GM19239 (cell line): ENCODE data around the gene SAG.
"Not testable (repeated sequence)": the region's sequence is repeated elsewhere in the genome, so short reads cannot be mapped to it uniquely, and the experiment has no call there.

ENCODE experiments used
- DNase-seq: peaks from one replicate; pipeline ENCODE4 v3.0.0; 2011; ENCODE audit warnings: low spot score; ENCODE audit not compliant: insufficient read length
- FAIRE-seq: peaks from 2 replicates; lab custom pipeline; 2011; peaks lifted over from hg19 to GRCh38; lab: Jason Lieb, UNC

The SAG gene

DNA sequence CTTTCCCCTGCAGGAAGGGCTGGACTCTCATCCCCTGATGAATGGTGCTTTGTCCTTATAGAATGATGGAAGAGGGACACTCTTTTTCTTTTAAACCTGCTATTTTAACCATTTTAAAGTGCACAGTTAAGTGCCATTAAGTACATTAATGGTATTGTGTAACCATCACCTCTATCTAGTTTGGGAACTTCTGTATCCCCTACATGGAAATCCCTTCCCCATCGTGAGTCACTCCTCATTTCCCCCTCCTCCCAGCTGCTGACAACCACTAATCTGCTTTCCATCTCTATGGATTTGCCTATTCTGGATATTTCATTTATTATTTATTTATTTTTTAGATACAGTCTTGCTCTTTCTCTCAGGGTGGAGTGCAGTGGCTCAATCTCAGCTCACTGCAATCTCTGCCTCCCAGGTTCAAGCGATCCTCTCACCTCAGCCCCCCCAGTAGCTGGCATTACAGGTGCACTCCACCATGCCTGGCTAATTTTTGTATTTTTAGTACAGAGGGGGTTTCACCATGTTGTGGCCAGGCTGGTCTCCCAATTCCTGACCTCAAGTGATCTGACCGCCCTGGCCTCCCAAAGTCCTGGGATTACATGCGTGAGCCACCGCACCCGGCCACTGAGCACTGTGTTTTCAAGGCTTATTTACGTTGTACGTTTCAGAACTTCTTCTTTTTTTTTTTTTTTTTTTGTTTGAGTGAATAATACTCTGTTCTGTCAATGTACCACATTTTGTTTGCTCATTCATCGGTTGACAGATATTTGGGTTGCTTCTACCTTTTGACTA lies 62.5 kb downstream of the SAG start:
- DNase-seq (no peak), FAIRE-seq (no peak)

DNA sequence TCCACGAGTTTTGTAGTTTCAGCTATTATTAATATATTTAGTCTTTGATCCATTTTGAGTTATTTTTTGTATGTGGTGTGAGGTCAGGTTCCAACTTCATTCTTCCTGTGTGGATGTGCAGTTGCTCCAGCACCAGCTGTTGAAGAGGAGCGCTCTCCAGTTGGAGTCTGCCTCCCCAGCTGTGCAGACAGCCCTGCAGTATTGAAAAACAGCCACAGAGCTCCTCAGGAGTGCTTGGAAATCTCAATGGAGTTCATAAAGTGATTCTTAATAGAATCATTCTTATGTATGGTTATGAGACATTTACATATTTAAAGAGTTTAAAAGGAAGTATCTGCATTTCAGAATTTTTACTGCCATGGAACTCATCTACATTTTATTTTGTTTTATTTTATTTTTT lies 64.0 kb downstream of the SAG start:
- FAIRE-seq = no peak
- no peak for DNase-seq

DNA sequence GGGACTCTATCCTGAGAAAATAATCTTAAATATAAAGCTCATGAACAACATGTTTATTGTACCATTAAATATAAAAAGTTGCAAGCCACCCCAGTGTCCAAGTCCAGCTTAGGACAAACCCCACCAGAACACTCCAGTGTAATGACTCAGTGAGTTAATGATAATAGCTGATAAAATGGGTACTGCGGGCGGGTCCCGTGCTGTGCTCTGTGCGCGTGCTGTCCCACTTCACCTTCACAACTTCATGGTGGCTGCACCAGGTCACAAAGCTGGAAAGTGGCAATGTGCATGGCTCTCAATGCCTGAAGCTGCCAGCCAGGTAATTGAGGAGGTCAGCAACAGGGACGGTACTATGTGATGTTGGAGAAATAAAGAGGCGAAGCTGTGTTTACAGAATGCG lies 65.2 kb downstream of the SAG start:
- FAIRE-seq (no peak), DNase-seq (no peak)

DNA sequence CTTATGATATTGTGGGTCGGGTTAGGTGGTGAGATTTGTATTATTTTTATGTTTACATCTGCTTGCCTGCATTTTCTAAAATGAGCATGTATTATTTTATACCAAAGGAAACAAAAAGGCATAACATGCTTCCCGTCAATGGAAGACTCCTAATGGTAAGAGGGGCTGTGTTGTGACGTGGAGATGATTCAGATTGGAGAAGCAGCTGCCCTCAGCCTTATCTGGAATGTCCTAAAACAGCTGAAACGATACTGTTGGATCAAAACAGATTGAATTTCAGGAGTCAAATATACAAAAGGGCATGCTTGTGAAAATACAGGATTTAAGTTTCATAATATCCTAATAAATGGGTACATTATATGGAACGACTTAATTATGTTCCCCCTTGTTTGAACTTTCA lies 65.7 kb downstream of the SAG start:
- FAIRE-seq (no peak), DNase-seq (no peak)

DNA sequence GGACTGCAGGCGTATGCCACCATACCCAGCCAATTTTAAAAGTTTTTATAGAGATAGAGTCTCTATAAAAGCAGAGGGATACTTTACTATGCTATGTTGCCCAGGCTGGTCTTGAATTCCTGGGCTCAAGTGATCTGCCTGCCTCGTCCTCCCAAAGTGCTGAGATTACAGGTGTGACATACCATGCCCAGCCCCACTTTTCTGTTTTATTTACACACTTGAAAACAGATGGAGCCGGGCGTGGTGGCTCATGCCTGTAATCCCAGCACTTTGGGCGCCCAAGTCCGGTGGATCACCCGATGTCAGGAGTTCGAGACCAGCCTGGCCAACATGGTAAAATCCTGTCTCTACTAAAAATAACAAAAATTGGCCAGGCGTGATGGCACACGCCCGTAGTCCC lies 67.2 kb downstream of the SAG start:
- FAIRE-seq = not testable (repeated sequence)

DNA sequence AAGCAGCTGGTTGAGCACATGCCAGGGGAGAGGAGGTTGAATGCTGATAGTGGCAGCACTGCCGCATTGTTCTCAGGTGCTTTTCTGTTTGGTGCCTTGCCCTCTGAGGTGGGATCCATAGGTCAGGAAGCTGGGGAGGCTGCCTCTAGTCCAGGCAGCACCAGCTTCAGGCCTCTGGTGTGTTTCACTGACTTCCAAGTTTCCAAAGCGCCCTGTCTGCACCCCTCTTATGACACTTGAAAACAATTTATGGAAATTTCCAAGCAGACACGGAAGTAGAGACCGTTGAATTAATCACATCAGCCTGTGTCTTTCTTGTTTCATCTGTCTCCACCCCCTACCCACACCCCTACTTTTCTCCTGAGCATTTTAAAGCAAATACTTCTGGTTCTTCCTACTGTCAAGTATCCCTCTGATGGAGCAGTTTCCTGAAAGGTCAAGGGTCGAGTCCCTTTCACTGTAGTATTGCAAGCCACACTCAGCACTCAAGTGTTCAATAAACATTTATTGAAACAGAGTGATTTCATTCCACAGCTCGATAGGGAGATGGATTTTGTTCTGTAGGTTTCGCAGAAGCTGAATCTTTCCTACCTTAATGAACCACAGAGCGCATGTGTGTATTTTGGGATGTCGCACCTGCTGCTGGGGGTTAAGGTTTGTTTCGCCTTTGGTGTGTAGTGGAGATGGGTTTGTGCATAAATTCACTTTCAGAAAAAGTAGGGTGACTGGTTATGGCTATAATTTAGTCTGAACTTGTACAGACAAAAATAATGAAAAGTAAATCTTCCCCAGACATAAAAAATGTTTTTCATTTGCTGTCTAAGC lies 68.1 kb downstream of the SAG start:
- peak; percentile 86 for FAIRE-seq
- DNase-seq = no peak

More for the DNA sequence above, 67.2 kb downstream of the SAG start:
- not testable (repeated sequence) for DNase-seq

DNA sequence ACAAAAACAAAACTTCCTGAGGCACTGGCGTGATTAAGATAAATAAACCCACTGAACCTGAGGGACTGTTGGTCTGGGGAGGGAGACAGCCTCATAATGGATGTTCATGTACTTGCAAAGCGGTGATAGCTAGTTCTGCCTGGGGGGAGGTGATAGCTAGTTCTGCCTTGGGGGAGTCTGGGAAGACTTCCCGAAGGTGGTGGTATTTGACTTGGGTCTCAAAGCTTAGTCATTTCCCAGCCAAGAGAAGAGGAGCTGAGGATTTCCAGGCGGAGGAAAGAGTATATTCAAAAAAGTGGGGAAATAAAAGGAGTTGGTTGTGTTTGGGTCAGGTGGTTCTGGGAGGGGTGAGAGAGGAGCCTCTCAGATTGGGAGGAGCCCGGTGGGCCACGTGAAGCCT lies 71.4 kb downstream of the SAG start:
- FAIRE-seq (peak; percentile 86), DNase-seq (no peak)

DNA sequence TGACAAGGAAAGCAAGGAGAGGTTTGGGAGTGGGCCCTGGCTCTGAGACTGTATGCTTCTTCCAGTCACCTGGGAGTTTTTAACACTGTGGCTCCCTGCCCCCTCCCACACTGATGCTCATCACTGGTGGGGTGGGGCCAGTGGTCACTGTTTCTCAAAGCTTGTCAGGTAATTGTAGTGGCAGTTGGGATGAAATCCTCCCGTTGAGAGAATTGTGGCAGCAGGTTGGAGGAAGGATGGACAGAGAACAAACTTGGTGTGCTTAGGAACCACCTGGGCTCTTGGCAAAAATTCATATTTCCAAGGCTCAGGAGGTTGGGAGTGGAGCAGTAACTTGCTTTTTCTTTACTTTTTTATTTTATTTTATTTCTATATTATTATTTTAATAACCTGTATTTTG lies 71.8 kb downstream of the SAG start:
- FAIRE-seq = peak; percentile 58
- no peak for DNase-seq

DNA sequence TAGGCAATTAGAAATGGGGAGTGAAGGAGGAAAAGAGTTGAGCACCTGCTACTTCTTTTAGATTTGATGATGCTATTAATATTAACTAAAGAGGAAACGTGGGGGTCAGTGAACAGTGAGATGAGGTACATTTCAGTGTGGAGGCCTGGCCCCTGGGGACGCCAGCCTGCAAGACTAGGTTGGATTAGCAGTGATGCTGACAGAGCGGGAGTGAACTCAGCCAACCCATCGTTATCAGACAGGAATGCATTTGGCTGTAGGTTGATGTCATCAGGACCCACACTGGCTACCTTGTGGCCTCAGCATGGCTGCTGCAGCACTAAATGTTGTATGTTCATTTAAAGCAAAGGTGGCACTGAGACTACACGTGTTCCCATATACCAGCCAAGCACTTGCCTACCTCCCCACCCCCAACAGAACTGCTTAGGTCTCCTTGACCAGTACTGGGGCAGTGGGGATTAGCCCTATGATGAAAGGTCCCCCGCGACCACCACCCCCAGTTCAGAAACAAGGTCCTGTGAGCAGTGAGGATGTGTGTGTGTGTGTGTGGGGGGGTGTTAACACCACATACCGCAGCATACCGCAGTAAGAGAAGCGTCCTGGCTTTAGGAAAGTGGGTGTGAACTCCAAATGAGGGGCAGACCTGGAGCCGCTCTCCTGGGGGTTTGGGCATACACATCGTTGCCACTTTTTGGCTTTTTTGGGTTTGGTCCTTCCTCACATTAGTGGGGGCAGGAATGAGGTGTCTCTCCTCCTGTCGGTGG lies 72.7 kb downstream of the SAG start:
- FAIRE-seq (peak; percentile 92), DNase-seq (no peak)

DNA sequence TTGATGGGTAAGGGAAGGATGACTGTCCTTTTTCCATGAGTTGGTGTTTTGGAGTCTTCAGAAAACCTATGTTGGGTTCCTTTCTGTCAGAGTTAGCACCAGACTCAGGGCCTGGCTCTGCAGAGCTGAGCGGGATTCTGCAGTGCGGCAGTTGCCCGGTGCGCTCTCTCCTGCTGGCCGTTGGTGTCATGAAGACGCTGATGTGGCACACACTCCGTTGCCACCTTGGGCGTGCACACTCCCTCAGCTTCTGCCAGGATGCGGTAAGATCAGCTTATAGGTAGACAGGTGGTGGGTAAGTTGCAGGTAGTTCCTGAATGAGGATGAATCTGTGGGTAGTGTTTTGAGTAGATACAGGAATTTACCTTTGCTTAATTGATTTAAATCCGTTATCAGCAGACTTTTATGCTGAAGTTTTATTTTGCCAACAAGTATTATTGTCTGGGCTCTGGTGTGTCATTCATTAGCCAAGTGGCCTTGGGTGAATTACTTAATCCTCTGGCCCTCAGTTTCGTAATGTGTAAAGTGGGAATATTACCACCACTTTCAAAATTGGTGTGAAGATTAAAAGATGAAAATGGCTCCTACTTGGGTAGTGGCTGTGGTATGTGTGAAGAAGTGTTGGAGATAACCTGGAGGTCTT lies 73.5 kb downstream of the SAG start:
- no peak for DNase-seq
- peak; percentile 91 for FAIRE-seq

DNA sequence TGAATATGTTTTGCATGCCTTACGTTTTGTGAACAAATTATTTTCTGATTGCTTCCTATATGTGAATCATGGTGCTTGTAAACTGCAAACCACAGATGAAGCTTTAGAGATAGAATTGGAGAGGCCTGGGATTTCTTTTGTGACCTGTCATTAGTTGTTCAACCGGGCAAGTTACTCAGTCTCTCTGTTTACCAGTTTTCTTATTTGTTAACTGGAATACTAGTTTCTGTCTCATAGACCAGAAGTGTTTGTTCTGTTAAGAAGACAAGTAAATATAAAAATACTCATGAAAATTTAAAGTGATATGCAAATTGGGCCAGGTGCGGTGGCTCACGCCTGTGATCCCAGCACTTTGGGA lies 74.0 kb downstream of the SAG start:
- FAIRE-seq = no peak
- DNase-seq = no peak

DNA sequence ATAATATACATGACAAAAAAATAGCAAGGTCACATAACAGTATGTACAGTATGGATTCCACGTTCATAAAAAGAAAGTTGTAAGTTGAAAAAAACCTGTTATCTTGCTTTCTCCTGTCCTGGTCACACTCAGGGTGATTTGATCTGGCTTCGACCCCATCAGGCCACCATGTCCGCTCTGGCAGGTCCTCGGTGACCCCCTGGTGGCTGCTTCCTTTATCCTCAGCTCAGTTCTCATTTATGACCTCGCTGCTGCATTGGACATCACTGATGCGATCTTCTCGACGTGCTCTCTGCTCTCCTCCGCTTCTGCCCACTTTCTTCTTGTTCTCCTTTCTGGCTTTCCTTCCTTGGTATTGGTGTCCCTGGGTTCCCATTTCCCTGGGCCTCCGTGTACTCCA lies 76.4 kb downstream of the SAG start:
- FAIRE-seq (peak; percentile 35), DNase-seq (no peak)

DNA sequence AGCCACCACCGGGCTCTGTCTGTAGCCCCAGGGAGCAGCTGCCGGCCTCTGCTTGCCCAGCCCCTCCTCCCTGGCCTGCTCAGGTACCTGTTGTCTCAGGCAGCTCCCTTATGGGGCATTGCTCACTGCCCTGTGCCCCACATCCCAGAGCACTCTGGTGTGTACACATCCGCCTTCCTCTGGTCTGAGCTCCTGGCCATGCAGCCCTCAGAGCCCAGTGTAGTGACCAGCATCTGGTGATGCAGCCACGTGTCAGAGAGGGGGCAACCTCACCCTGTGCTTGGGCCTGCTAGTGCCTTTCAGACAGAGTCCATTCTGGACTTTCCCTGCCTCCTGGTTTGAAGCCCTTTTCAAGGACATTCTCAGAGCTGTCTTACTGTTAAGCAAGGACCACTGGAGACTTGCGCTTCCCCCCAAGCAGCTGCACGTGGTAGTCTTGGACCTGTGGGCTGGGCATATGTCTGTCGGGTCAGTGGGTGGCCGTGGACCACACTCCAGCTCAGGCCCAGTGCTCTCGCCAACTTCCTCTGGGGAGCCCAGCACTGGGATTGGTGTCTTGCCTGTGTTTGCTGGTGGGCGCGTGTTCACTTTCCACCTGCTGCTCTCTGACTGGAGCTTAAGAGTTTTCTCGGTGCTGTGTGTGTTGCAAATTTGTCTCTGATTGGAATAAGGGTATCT lies 77.3 kb downstream of the SAG start:
- DNase-seq (no peak), FAIRE-seq (no peak)

DNA sequence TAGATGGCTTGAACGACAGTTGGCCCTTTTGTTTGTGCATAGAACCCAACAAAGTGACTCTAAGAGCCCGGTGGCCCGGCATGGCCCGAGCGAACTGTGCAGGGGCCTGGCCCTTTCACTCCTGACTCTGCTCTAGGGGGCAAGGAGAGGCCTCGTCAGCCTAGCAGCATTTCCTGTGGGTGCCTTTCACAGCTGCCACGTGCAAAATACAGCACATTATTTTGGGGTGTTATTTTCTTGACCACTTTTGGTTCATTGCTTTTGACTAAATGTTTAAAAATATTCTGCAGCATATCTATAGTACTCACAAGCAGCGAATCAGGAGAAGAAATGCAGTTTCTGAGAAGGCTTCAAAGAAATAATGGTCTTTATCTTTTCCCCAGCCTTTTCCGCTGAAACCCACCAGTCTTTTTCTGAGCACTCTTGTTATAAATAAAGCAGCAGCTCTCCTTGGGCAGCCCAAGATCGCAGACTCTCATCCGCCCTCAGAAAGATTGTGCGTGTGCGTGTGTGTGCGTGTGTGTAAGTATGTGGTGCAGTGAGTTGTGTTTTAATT lies 78.0 kb downstream of the SAG start:
- DNase-seq = peak; percentile 39
- FAIRE-seq = peak; percentile 97

DNA sequence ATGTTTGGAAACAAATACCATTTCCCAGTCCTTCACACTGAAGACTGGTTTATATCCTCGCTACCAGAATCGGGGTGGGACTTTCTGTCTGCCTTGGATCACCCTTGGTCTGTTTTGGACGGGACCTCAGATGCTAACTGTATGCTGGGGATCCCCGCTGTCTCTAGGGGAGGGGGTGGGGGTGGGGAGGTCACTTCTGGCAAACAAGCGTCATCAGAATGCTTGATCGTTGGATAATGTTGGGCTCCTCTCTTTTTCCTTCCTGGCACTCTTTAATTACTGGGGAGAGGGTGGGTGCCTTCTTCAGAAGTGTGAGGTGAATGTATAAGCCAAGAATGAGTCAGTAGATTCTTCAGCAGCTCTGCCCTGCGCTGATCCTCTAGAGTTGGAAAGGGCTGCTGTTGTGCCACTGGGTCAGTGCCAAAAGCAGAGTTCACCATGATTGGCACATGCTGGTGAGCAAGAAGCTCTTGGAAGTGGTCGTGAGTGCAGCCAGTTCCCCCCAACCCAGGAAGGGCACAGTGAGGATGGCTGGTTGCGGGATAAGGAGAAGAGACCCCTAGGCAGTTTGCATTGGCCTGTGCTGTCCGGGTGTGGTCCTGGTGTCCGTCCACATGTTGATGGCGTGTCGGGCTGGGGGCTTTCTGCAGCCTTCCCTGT lies 78.9 kb downstream of the SAG start:
- DNase-seq = no peak
- no peak for FAIRE-seq

DNA sequence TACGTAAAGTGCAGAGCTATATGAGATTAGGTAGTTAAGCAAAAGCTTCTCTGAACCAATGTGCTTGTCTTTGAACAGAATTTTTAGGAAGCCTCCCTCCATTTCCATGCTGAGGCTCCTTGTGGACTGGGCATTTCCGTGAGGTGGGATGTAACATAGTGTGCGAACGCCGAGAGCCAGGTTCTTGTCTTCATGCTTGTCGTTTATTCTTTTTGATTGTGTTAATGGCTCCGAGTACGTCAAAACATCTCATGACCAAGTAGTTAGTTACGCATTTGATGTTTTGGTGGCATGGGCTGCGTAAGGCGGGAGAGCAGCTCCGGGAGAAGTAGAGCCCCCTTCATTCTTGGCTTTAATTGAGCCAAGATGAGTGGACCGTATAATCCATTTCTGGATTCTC lies 79.6 kb downstream of the SAG start:
- DNase-seq (no peak), FAIRE-seq (no peak)

DNA sequence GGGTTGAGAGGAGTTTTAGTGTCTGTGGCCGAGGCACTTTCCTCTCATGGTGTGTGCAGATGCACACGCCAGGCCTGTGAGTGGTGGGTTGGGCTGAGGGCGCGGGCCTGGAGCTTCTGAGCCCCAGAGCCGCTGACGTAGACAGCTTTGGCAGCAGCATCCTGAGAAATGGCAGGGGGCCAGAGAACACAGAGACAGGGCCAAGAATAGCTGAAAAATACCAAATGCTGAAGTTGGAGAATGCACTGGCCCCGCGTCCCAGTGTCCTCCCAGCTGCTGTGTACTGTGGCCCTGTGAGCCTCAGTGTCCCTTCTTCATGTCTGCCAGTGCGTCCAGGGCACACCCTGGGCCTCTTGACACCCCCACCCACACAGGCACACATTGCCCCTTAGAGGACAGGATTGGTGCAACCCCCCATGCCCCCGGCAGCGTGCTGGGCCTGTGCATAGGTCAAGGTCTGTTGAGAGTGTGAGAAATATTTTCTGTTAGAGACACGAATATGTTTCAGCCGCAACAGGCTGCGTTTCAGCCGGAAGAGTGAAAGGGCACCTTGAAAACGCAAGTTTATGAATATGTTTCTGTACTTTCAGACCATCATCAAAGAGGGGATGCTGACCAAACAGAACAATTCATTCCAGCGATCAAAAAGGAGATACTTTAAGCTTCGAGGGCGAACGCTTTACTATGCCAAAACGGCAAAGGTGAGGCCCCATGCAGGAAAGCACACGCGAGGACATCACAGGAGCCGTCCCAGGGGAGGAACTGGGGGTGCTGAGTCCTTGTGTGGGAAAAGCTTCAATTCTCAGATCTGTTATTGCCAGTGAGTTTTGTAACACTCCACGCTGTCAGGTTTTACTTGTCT lies 80.3 kb downstream of the SAG start:
- DNase-seq (no peak), FAIRE-seq (no peak)

DNA sequence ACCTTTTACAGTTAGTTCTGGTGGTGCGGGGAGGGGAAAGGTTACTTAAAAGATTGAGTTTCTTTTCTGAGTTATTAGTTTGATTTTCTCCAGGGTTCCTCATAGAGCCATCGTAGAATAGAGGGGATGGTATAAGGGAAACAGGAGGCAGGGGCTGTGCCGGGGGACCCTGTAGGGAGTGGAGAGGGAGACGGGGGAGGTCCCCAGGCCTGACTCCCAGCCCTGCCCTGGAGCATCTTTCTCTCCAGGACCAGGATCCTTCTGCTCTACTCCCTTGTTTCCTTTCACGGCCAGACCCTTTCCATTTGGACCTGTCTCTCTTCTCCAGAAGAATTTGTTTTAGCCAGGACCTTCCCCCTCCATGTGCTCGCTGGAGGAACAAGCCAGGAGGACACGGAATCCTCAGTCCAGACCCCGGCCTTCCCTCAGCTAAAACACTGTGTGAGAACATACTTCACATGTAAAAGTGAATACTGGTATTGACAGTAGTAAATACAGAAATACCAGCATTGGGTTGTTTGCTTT lies 82.0 kb downstream of the SAG start:
- DNase-seq (no peak), FAIRE-seq (no peak)
